Measurements from ENCODE around the gene TRIP10. TPM values are rescaled to one million over a fixed set of nuclear protein-coding genes. Genes with fewer than 3 reads are reported as not detected.
"Not testable (repeated sequence)": the region's sequence is repeated elsewhere in the genome, so short reads cannot be mapped to it uniquely, and the experiment has no call there.

The TRIP10 gene
- total RNA-seq, 1 experiment from 2014 or later = 49.7 TPM

DNA sequence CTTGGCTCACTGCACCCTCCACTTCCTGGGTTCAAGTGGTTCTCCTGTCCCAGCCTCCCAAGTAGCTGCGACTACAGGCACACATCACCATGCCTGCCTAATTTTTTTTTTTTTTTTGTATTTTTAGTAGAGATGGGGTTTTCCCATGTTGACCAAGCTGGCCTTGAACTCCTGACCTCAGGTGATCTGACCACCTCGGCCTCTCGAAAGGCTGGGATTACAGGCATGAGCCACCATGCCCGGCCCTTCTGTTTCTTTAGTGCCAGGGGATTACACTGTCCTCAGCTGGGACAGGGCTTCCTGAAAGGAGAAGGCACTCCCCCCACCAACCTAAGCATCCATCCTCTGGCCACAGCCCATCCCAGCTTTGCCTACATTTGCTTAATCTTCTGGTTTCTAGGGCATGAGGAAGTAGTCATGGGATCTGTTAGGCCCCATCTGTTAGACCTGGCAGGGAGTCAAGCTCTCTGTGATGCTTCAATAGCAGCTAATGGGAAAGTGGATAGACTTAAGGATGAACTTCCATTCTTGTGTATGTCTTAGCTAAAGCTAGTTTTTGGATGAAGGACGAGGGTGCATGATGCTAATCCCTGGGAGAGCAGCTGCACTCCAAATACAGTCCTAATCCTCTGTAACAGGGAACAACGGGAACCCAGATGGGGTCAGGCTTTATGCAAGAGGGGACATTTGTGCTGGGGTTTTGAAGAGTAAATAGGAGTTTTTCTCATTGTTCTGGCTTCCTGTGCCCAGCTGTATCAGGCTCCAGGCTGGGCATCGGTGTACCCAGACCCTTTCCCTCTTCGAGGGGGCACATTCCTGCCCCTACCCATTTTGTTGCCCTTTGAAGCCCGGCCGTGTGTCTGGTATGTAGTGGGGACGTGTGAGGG is 35.6 kb downstream of the TRIP10 start:
- H3K4me3 Mint-ChIP-seq (ENCODE audit: unreplicated experiment) = no peak overlapping the region
- ChIA-PET CTCF (interaction anchor here (0.6 kb wide), 1 partner anchor 19 kb away, joined by 4 read pairs; no protein-coding TSS in a partner anchor), POLR2A (interaction anchor here (0.7 to 1.4 kb wide), 2 partner anchors 39 to 88 kb away, joined by 3 to 4 read pairs; no protein-coding TSS in a partner anchor)
- peaks cover 17% of the 10 kb centered on the region for H3K9me3 Mint-ChIP-seq (ENCODE audit: unreplicated experiment)
- peaks cover 12% of the 10 kb centered on the region for H3K27me3 Mint-ChIP-seq (ENCODE audit: insufficient read depth, unreplicated experiment)
- intact Hi-C loops (cut with micrococcal nuclease) = no loop called here
- no peak overlapping the region for H3K27ac Mint-ChIP-seq (ENCODE audit: low read depth, unreplicated experiment)
- H3K36me3 Mint-ChIP-seq (ENCODE audit: insufficient read depth, unreplicated experiment) = no peaks in the 10 kb centered on the region
- TF ChIP-seq CTCF (IDR thresholded peaks at IDR 0.05; ENCODE audit: unreplicated experiment) = no peak
- no peaks in the 10 kb centered on the region for H3K4me1 Mint-ChIP-seq (ENCODE audit: insufficient read depth, unreplicated experiment)
- BruUV-seq (replicated peaks) = no TSS peak
- no peak for DNase-seq (ENCODE audit: unreplicated experiment)

DNA sequence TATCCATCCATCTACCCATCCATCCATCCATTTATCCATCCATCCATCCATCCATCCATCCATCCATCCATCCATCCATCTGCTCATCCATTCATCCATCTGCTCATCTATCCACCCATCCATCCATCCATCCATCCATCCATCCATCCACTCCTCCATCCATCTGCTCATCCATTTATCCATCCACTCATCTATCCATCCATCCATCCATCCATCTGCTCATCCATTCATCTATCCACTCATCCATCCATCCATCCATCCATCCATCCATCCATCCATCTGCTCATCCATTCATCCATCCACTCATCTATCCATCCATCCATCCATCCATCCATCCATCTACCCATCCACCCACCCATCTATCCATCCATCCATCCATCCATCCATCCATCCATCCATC is 36.6 kb downstream of the TRIP10 start:
- Mint-ChIP-seq H3K9me3 (ENCODE audit: unreplicated experiment) (peaks cover 17% of the 10 kb centered on the region), H3K27me3 (ENCODE audit: insufficient read depth, unreplicated experiment) (peaks cover 12% of the 10 kb centered on the region)
- H3K4me1 Mint-ChIP-seq (ENCODE audit: insufficient read depth, unreplicated experiment); intact Hi-C loops (cut with micrococcal nuclease); H3K36me3 Mint-ChIP-seq (ENCODE audit: insufficient read depth, unreplicated experiment); CTCF ChIA-PET; POLR2A ChIA-PET; H3K4me3 Mint-ChIP-seq (ENCODE audit: unreplicated experiment); BruUV-seq (replicated peaks); H3K27ac Mint-ChIP-seq (ENCODE audit: low read depth, unreplicated experiment); DNase-seq (ENCODE audit: unreplicated experiment): not testable (repeated sequence)

DNA sequence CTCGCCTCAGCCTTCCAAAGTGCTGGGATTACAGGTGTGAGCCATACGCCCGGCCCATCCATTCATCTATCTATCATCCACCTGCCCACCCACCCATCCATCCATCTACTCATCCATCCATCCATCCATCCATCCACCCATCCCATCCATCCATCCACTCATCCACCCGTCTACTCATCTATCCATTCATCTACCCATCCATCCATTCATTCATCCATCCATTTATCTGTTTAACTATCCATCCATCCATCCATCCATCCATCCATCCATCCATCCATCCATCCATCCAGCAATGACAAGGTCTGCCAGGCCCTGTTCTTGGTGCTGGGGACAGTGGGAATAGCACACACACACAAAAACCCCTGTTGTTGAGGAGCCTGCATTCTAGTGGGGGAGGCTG is 37.5 kb downstream of the TRIP10 start:
- no peaks in the 10 kb centered on the region for H3K4me1 Mint-ChIP-seq (ENCODE audit: insufficient read depth, unreplicated experiment)
- ChIA-PET CTCF (no interaction called here), POLR2A (no interaction called here)
- TF ChIP-seq CTCF (IDR thresholded peaks at IDR 0.05; ENCODE audit: unreplicated experiment) = no peak
- BruUV-seq (replicated peaks) = no TSS peak
- no peak overlapping the region for H3K4me3 Mint-ChIP-seq (ENCODE audit: unreplicated experiment)
- no peak overlapping the region for H3K27ac Mint-ChIP-seq (ENCODE audit: low read depth, unreplicated experiment)
- intact Hi-C loops (cut with micrococcal nuclease) = no loop called here
- DNase-seq (ENCODE audit: unreplicated experiment) = no peak
- H3K9me3 Mint-ChIP-seq (ENCODE audit: unreplicated experiment) = peaks cover 17% of the 10 kb centered on the region
- peaks cover 12% of the 10 kb centered on the region for H3K27me3 Mint-ChIP-seq (ENCODE audit: insufficient read depth, unreplicated experiment)
- no peaks in the 10 kb centered on the region for H3K36me3 Mint-ChIP-seq (ENCODE audit: insufficient read depth, unreplicated experiment)

- Mint-ChIP-seq H3K4me3 (ENCODE audit: unreplicated experiment) (no peak overlapping the region), H3K27me3 (ENCODE audit: insufficient read depth, unreplicated experiment) (peaks cover 12% of the 10 kb centered on the region), H3K9me3 (ENCODE audit: unreplicated experiment) (peaks cover 17% of the 10 kb centered on the region), H3K36me3 (ENCODE audit: insufficient read depth, unreplicated experiment) (no peaks in the 10 kb centered on the region), H3K27ac (ENCODE audit: low read depth, unreplicated experiment) (no peak overlapping the region), H3K4me1 (ENCODE audit: insufficient read depth, unreplicated experiment) (no peaks in the 10 kb centered on the region)
- no TSS peak for BruUV-seq (replicated peaks)
- CTCF ChIA-PET = no interaction called here
- TF ChIP-seq CTCF (IDR thresholded peaks at IDR 0.05; ENCODE audit: unreplicated experiment) = no peak
- DNase-seq (ENCODE audit: unreplicated experiment) = no peak
- POLR2A ChIA-PET = no interaction called here
- intact Hi-C loops (cut with micrococcal nuclease) = no loop called here
Observed at GRCh38 chr19:6777434-6777833, 38.0 kb downstream of the TRIP10 start.
